H1 (cell line): ENCODE data around the gene ARHGAP35. TPM values are rescaled to one million over a fixed set of nuclear protein-coding genes. Genes with fewer than 3 reads are reported as not detected.

Source experiments
- CTCF ChIA-PET: fragments of 300-600 bp; sonication (Branson Sonifier 250); formaldehyde crosslinking; loops from one replicate; lab custom pipeline; 2021; ENCODE audit not compliant: partially characterized antibody; lab: Charles Lee
- POLR2A ChIA-PET: fragments of 300-600 bp; sonication (Branson Sonifier 250); formaldehyde crosslinking; loops from one replicate; lab custom pipeline; 2021; ENCODE audit warnings: inconsistent platforms; ENCODE audit not compliant: partially characterized antibody; lab: Charles Lee
- DNase-seq, 2 experiments: peaks; one replicate each; pipeline versions ENCODE4 v3.0.0 to v3.0.0-alpha.2; 2010 to 2022; ENCODE audit warnings: low spot score in 2 of 2, low read depth in 1 of 2, mixed read lengths in 1 of 2
- FAIRE-seq: peaks from 2 replicates; lab custom pipeline; 2011; peaks lifted over from hg19 to GRCh38; lab: Jason Lieb, UNC
- H2AFZ ChIP-seq: 2 replicates; pipeline ENCODE4 v1.8.1; 2012; ENCODE audit warnings: low read length, inconsistent platforms
- H2AK5ac ChIP-seq: 2 replicates; pipeline ENCODE4 v1.6.1; 2013; ENCODE audit warnings: low read depth, low read length
- H2BK120ac ChIP-seq: replicated peaks from 2 replicates; pipeline ENCODE3; 2013; ENCODE audit warnings: low read depth, low read length, inconsistent platforms
- H2BK12ac ChIP-seq: 2 replicates; pipeline ENCODE4 v1.6.1; 2013; ENCODE audit warnings: low read depth, low read length
- H2BK15ac ChIP-seq: 2 replicates; pipeline ENCODE4 v1.6.1; 2013; ENCODE audit warnings: low read length
- H2BK20ac ChIP-seq: 2 replicates; pipeline ENCODE4 v1.6.1; 2013; ENCODE audit warnings: low read length
- H2BK5ac ChIP-seq: 2 replicates; pipeline ENCODE4 v1.6.1; 2013; ENCODE audit warnings: low read depth, low read length
- H3K14ac ChIP-seq: 2 replicates; pipeline ENCODE4 v1.6.1; 2013; ENCODE audit warnings: inconsistent platforms; ENCODE audit not compliant: insufficient read length
- H3K18ac ChIP-seq: 2 replicates; pipeline ENCODE4 v1.6.1; 2013; ENCODE audit warnings: low read length; ENCODE audit errors: extremely low read depth
- H3K23ac ChIP-seq: 2 replicates; pipeline ENCODE4 v1.6.1; 2013; ENCODE audit warnings: inconsistent platforms; ENCODE audit not compliant: insufficient read length
- H3K23me2 ChIP-seq: 2 replicates; pipeline ENCODE4 v1.6.1; 2013; ENCODE audit warnings: low read depth, low read length
- H3K27ac ChIP-seq: 2 replicates; pipeline ENCODE4 v1.6.1; 2011; ENCODE audit warnings: low read depth, low read length, inconsistent platforms
- H3K27me3 ChIP-seq, 4 experiments: replicated peaks in 1 of 4; 1 replicate in 1 of 4; 2 replicates in 3 of 4; pipeline versions ENCODE4 v1.6.1 to v1.8.1; 2011 to 2013; ENCODE audit warnings: low read length in 3 of 4, mild to moderate bottlenecking in 3 of 4, inconsistent platforms in 2 of 4, mixed read lengths in 2 of 4, moderate library complexity in 1 of 4; ENCODE audit not compliant: control insufficient read depth in 3 of 4, insufficient read depth in 3 of 4; ENCODE audit errors: extremely low read depth in 1 of 4
- H3K36me3 ChIP-seq, 4 experiments: 2 replicates each; pipeline versions ENCODE4 v1.6.1 to v1.8.1; 2011 to 2013; ENCODE audit warnings: mild to moderate bottlenecking in 4 of 4, low read length in 3 of 4, moderate library complexity in 2 of 4, control low read depth in 1 of 4, inconsistent platforms in 1 of 4; ENCODE audit not compliant: insufficient read depth in 4 of 4, control insufficient read depth in 2 of 4
- H3K4ac ChIP-seq: replicated peaks from 2 replicates; pipeline ENCODE3; 2013; ENCODE audit warnings: low read length, low read depth, mixed read lengths, inconsistent platforms; ENCODE audit not compliant: insufficient read length
- H3K4me1 ChIP-seq, 4 experiments: replicated peaks in 1 of 4; 1 replicate in 1 of 4; 2 replicates in 3 of 4; pipeline versions ENCODE4 v1.6.1 to v1.8.1; 2011 to 2013; ENCODE audit warnings: low read length in 3 of 4, inconsistent platforms in 2 of 4, mixed read lengths in 1 of 4; ENCODE audit not compliant: insufficient read depth in 4 of 4, control insufficient read depth in 3 of 4
- H3K4me2 ChIP-seq, 2 experiments: 2 replicates each; pipeline versions ENCODE4 v1.6.1 to v1.8.1; 2011 to 2013; ENCODE audit warnings: low read depth in 2 of 2, low read length in 2 of 2, control low read depth in 1 of 2, inconsistent platforms in 1 of 2, mild to moderate bottlenecking in 1 of 2; ENCODE audit not compliant: insufficient read depth in 1 of 2
- H3K4me3 ChIP-seq, 4 experiments: fragments of 200-600, 300-600 bp in 1 of 4; sonication (generic), shearing (Covaris generic), sonication (Bioruptor Twin) in 1 of 4; 2 replicates each; pipeline versions ENCODE4 v1.5.1 to v1.8.1; 2011 to 2016; ENCODE audit warnings: low read length in 4 of 4, low read depth in 3 of 4, control low read depth in 2 of 4, inconsistent platforms in 2 of 4, mild to moderate bottlenecking in 2 of 4, mixed read lengths in 1 of 4, moderate library complexity in 1 of 4; ENCODE audit not compliant: insufficient read depth in 2 of 4; ENCODE audit errors: extremely low read depth in 1 of 4
- H3K56ac ChIP-seq: replicated peaks from 2 replicates; pipeline ENCODE3; 2013; ENCODE audit warnings: low read depth, mild to moderate bottlenecking, mixed read lengths, low read length, inconsistent platforms; ENCODE audit not compliant: insufficient read length
- H3K79me1 ChIP-seq: 2 replicates; pipeline ENCODE4 v1.6.1; 2013; ENCODE audit warnings: low read depth, low read length, control low read depth
- H3K79me2 ChIP-seq, 2 experiments: 2 replicates each; pipeline versions ENCODE4 v1.6.1 to v1.8.1; 2012 to 2013; ENCODE audit warnings: low read length in 2 of 2, mild to moderate bottlenecking in 2 of 2, inconsistent platforms in 1 of 2; ENCODE audit not compliant: insufficient read depth in 2 of 2, control insufficient read depth in 1 of 2
- H3K9ac ChIP-seq, 4 experiments: replicated peaks in 1 of 4; 1 replicate in 1 of 4; 2 replicates in 3 of 4; pipeline versions ENCODE4 v1.6.1 to v1.8.1; 2011 to 2013; ENCODE audit warnings: low read depth in 3 of 4, low read length in 3 of 4, control low read depth in 2 of 4, mild to moderate bottlenecking in 2 of 4, moderate library complexity in 2 of 4, inconsistent platforms in 1 of 4; ENCODE audit errors: extremely low read depth in 1 of 4
- H3K9me3 ChIP-seq, 2 experiments: 2 replicates each; pipeline versions ENCODE4 v1.6.1 to v1.8.1; 2012 to 2013; ENCODE audit warnings: mild to moderate bottlenecking in 2 of 2, moderate library complexity in 2 of 2, control low read depth in 1 of 2, inconsistent platforms in 1 of 2, low read depth in 1 of 2, low read length in 1 of 2, mixed read lengths in 1 of 2; ENCODE audit not compliant: insufficient read depth in 2 of 2
- H4K20me1 ChIP-seq, 2 experiments: replicated peaks in 1 of 2; 2 replicates each; pipeline versions ENCODE3 to v1.8.1; 2011 to 2013; ENCODE audit warnings: inconsistent platforms in 2 of 2, low read length in 2 of 2, mild to moderate bottlenecking in 1 of 2; ENCODE audit not compliant: insufficient read depth in 2 of 2, control insufficient read depth in 1 of 2
- H4K5ac ChIP-seq: 2 replicates; pipeline ENCODE4 v1.6.1; 2013; ENCODE audit warnings: low read length, low read depth, mixed read lengths, inconsistent platforms; ENCODE audit not compliant: insufficient read length
- H4K8ac ChIP-seq: 2 replicates; pipeline ENCODE4 v1.8.0; 2013; ENCODE audit warnings: mild to moderate bottlenecking, moderate library complexity, low read length, inconsistent platforms; ENCODE audit not compliant: insufficient read depth; ENCODE audit errors: extremely low read depth
- H4K91ac ChIP-seq: replicated peaks from 2 replicates; pipeline ENCODE3; 2013; ENCODE audit warnings: low read length, mixed read lengths, inconsistent platforms; ENCODE audit not compliant: insufficient read length
- BACH1 ChIP-seq: IDR thresholded peaks from 2 replicates; pipeline ENCODE4 v1.6.1; 2012; ENCODE audit warnings: low read length, improper control_type of control experiment
- HDAC2 ChIP-seq, 2 experiments: fragments of 300-600 bp in 1 of 2; sonication (generic) in 1 of 2; IDR thresholded peaks; 2 replicates each; pipeline ENCODE4 v1.6.1; 2011 to 2012; ENCODE audit warnings: low read depth in 2 of 2, low read length in 2 of 2, mild to moderate bottlenecking in 2 of 2, moderate library complexity in 2 of 2, borderline replicate concordance in 1 of 2, inconsistent platforms in 1 of 2
- TEAD4 ChIP-seq: IDR thresholded peaks from 2 replicates; pipeline ENCODE4 v1.6.1; 2012; ENCODE audit warnings: low read depth, low read length, inconsistent platforms, mixed read lengths
- WGBS, 2 experiments: shearing (Covaris generic) in 1 of 2; methylation state at CpG; one replicate each; pipeline versions ENCODE4 v1.1.6 to v1.1.7; 2013 to 2015; ENCODE audit warnings: low lambda C conversion rate in 2 of 2, mixed read lengths in 2 of 2, inconsistent platforms in 1 of 2, low coverage in 1 of 2, missing lambda C conversion rate in 1 of 2; ENCODE audit not compliant: insufficient replicate concordance in 2 of 2, insufficient coverage in 1 of 2, insufficient read length in 1 of 2; ENCODE audit errors: extremely low coverage in 1 of 2, missing lambda C conversion rate in 1 of 2; 5-methylcytosine and 5-hydroxymethylcytosine counted together
- polyA plus RNA-seq, 7 experiments: library from polyadenylated mRNA; depleted of rRNA in 3 of 7; stranded (reverse) in 5 of 7; unstranded in 2 of 7; fragments of >200 nt in 5 of 7; fragments of 200-250 nt in 2 of 7; gene quantifications; 1 replicate in 5 of 7; 2 replicates in 1 of 7; 4 replicates in 1 of 7; pipeline versions ENCODE4 v1.2.1 to v1.2.3, GENCODE V29; 2011 to 2013; ENCODE audit warnings: missing spikeins in 2 of 7, mixed read lengths in 2 of 7
- total RNA-seq: library from RNA; stranded (reverse); fragmentation: NEBNext Ultra II Directional; extraction: Animal tissue kit (Norgen Biotek cat#: 25700); gene quantifications from 2 replicates; pipeline ENCODE4 v1.2.1, GENCODE V29; 2021

ARHGAP35 gene
- total and polyA plus RNA-seq, 2 of the 8 experiments (the other 6 are each of a cell fraction or from before 2014, with no cell fraction given), result 29.7 to 64.5 TPM

- H4K91ac ChIP-seq, result no peak overlapping the region
- H3K36me3 ChIP-seq, result no peaks in the 10 kb centered on the region; a peak in 1 of 8 replicates
- peaks cover 3 to 57% of the 10 kb centered on the region in 2 experiments; a peak in 2 of 4 replicates for H3K79me2 ChIP-seq
- H3K27ac ChIP-seq, result no peak overlapping the region
- no peak overlapping the region for H4K5ac ChIP-seq
- no peak overlapping the region for H3K9ac ChIP-seq
- peaks cover 4% of the 10 kb centered on the region for H3K79me1 ChIP-seq
- H2AFZ ChIP-seq, result no peak overlapping the region
- H3K14ac ChIP-seq, result no peak overlapping the region
- no peak overlapping the region for H3K4ac ChIP-seq
- TF ChIP-seq BACH1, result no peak
- no peak for TF ChIP-seq HDAC2 (IDR thresholded peaks at IDR 0.05; ENCODE audit: borderline replicate concordance in 1 of 2, low read depth in 2 of 2, low read length in 2 of 2)
- peak; percentile 70 for TF ChIP-seq TEAD4
- ChIA-PET POLR2A (interaction anchor here (3.1 to 12.0 kb wide), 3 partner anchors 8 to 15 kb away, joined by 9 to 102 read pairs (median 58); partner anchors contain the start of gene ARHGAP35), CTCF (no interaction called here)
- no peak overlapping the region for H2BK20ac ChIP-seq
- no peak overlapping the region for H2BK120ac ChIP-seq
- no peak overlapping the region for H2AK5ac ChIP-seq
- no peak overlapping the region for H2BK5ac ChIP-seq
- peak overlapping the region in 1 of 2 experiments; percentile 6; a peak in 1 of 4 replicates for H3K4me2 ChIP-seq
- no peaks in the 10 kb centered on the region for H3K27me3 ChIP-seq
- no peak overlapping the region for H4K8ac ChIP-seq
- 75% methylated on average over 4 of the region's 4 CpGs; no CpG with 5 or more reads in 1 of the 2 experiments for WGBS, 2 experiments
- H3K4me3 ChIP-seq, result peak overlapping the region in 1 of 4 experiments; percentile 8; a peak in 1 of 8 replicates
- H3K18ac ChIP-seq, result no peak overlapping the region
- H2BK12ac ChIP-seq, result no peak overlapping the region
- H3K23me2 ChIP-seq, result no peaks in the 10 kb centered on the region
- H3K4me1 ChIP-seq, result peaks cover 0 to 3% (median 1%) of the 10 kb centered on the region in 4 experiments; a peak in 2 of 7 replicates
- DNase-seq (no peak), FAIRE-seq (no peak)
- H3K9me3 ChIP-seq, result no peaks in the 10 kb centered on the region
- no peak overlapping the region for H3K23ac ChIP-seq
- peaks cover 0 to 3% of the 10 kb centered on the region in 2 experiments for H4K20me1 ChIP-seq
- no peak overlapping the region for H2BK15ac ChIP-seq
- H3K56ac ChIP-seq, result no peak overlapping the region
Observed at GRCh38 chr19:46875234-46875633, 14.4 kb downstream of the ARHGAP35 start.
